SU-DHL-6 (cell line): ENCODE results near the gene CELSR1.

Experiments used
- H2AFZ ChIP-seq: fragments of 200-600 bp; sonication (generic); 2 replicates; pipeline ENCODE4 v1.6.1; 2014; ENCODE audit warnings: low read depth, mild to moderate bottlenecking, moderate library complexity, mixed read lengths, antibody characterized with exemption, low read length; ENCODE audit not compliant: severe bottlenecking
- H3F3A ChIP-seq: fragments of 200-600 bp; shearing (Covaris generic); 2 replicates; pipeline ENCODE4 v1.6.0; 2016; ENCODE audit warnings: antibody characterized with exemption, mild to moderate bottlenecking; ENCODE audit not compliant: insufficient read depth
- H3K27ac ChIP-seq: fragments of 200-600 bp; sonication (generic); 2 replicates; pipeline ENCODE4 v1.5.1; 2016; ENCODE audit warnings: low read depth, mild to moderate bottlenecking, low read length, moderate library complexity, mixed read lengths
- H3K27me3 ChIP-seq: fragments of 200-600 bp; sonication (generic), shearing (Covaris generic); 2 replicates; pipeline ENCODE4 v1.6.0; 2014; ENCODE audit warnings: mild to moderate bottlenecking, low read length
- H3K36me3 ChIP-seq: fragments of 200-600 bp; sonication (generic); 2 replicates; pipeline ENCODE4 v1.6.1; 2014; ENCODE audit warnings: mild to moderate bottlenecking, low read length, mixed read lengths
- H3K4me2 ChIP-seq: fragments of 300-600, 200-600 bp; shearing (Covaris generic), sonication (generic); 2 replicates; pipeline ENCODE4 v1.6.0; 2014; ENCODE audit warnings: low read length, low read depth, mild to moderate bottlenecking; ENCODE audit not compliant: poor library complexity, severe bottlenecking
- H3K4me3 ChIP-seq: fragments of 200-600 bp; sonication (generic); 2 replicates; pipeline ENCODE4 v1.5.1; 2014; ENCODE audit warnings: antibody characterized with exemption, low read length, mild to moderate bottlenecking, mixed read lengths; ENCODE audit not compliant: insufficient read depth, poor library complexity, severe bottlenecking
- H3K79me2 ChIP-seq: fragments of 200-600 bp; sonication (generic); 2 replicates; pipeline ENCODE4 v1.6.1; 2014; ENCODE audit warnings: mild to moderate bottlenecking, low read length, moderate library complexity; ENCODE audit not compliant: insufficient read depth
- H3K9ac ChIP-seq: fragments of 200-600 bp; sonication (generic); 2 replicates; pipeline ENCODE4 v1.7.0; 2014; ENCODE audit warnings: mild to moderate bottlenecking, low read length
- H3K9me2 ChIP-seq: fragments of 200-600 bp; sonication (generic); replicated peaks from 2 replicates; pipeline ENCODE4 v1.6.1; 2014; ENCODE audit warnings: low read length; ENCODE audit not compliant: insufficient read depth
- H3K9me3 ChIP-seq: fragments of 200-600 bp; sonication (generic); 2 replicates; pipeline ENCODE4 v1.6.1; 2014; ENCODE audit warnings: low read length, mixed read lengths; ENCODE audit not compliant: insufficient read depth
- H4K20me1 ChIP-seq: fragments of 200-600 bp; sonication (generic); 2 replicates; pipeline ENCODE4 v1.6.1; 2014; ENCODE audit warnings: low read depth, mild to moderate bottlenecking, antibody characterized with exemption, low read length, moderate library complexity, mixed read lengths
- EZH2phosphoT487 ChIP-seq: fragments of 200-600 bp; sonication (generic), shearing (Covaris generic); conservative IDR thresholded peaks from 2 replicates; pipeline ENCODE4 v1.6.1; 2018; ENCODE audit warnings: mild to moderate bottlenecking, antibody characterized with exemption, low read length, moderate library complexity, mixed read lengths
- TF ChIP-seq, protein P1 (sequence below): fragments of 200-600 bp; sonication (generic); IDR thresholded peaks from one replicate; pipeline ENCODE4 v1.5.1; 2017; ENCODE audit warnings: antibody characterized with exemption, mild to moderate bottlenecking, low read length, moderate library complexity; ENCODE audit not compliant: insufficient read depth, poor library complexity, severe bottlenecking

The CELSR1 gene

DNA sequence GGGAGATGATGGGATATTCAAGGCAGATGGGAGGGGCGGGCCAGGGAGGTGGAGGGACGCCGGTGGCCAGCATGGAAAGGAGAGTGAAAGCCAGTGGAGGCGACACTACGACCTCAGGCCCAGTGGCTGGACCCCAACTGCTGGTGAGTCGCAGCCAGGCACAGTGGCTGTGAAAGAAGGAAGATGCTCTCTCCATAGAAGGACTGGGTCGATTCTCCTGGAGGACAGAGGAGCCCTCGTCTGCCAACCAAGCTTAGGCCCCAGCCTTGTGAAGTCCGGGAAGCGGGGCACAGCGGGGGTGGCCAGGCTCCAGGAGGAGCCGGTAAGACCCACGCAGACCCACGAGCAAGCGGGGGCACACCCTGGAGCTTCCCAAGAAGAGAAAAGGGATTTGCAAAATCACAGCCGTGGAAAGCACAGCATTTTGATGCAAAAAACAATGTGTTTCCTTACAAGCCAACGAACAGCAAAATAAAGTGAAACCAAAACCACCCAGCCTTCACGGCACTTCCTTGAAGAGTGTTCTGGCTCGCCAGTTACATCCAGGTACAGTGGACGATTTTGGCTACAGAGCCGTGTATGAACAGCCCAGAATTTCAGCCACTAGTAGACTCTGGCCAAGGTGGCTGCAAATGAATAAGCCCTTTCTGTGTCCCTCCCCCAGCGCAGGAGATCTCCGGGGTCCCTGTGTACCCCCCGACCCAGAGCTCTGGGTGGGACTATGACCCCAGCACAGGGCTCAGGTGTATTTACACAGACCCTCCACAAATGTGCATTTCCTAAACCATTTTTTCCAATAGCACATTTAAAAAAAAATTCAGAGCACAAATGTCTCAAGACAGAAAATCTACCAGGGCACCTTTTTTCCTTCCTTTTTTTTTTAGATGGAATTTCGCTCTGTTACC is 105.0 kb downstream of the CELSR1 start:
- Histone ChIP-seq H3K4me3 (peak overlapping the region; percentile 51), H3K9me2 (no peaks in the 10 kb centered on the region), H3K36me3 (no peaks in the 10 kb centered on the region), H3F3A (peaks cover 5% of the 10 kb centered on the region; the same call in 1 of the 2 replicates), H4K20me1 (no peaks in the 10 kb centered on the region), H3K9ac (peak overlapping the region; percentile 51), H3K79me2 (no peaks in the 10 kb centered on the region), H3K27me3 (no peaks in the 10 kb centered on the region), H3K9me3 (no peaks in the 10 kb centered on the region), H3K27ac (peak overlapping the region; percentile 64), H2AFZ (peak overlapping the region; percentile 82), H3K4me2 (peak overlapping the region; percentile 95)
- no peak for TF ChIP-seq EZH2phosphoT487

DNA sequence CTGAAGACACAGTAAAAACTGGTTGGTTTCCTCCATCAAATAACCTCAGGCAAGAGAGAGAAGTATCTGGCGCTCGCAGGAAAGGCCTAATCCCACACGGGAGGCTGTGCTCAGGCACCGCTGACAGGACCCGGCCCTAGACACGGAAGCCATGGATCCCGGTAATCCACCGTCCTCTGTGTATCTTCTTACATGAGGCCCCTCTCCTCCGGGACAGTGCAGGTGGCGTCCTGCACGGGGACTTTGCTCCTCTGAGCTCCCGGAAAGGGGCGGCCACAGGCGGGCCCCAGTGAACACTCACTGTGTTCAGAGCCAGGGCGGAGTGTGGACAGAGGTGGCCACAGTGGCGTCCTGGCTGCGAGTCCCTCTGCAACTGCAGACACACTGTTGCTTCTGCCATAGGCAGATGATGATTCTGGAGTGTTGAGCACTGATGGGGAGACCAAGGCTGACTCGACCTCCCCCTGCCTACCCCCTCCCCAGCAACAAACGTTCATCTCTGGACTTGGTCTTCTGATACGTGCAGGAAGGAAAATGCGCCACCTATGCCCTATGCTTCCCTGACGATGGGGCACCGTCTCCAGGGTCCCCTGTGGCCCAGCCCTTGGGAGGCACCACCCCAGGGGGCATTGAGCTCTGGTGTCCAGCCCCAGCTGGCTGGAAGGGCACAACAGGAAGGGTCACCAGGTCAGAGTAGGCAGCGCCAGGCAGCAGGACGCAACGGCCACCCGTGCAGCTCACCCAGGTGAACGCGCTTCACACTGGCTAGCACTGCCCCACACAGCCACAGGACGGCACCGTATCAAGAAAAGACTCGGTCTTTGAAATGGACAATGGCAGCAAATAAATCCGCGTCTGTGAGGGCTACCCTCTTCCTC is 106.2 kb downstream of the CELSR1 start:
- Histone ChIP-seq H3K27me3 (no peaks in the 10 kb centered on the region), H3K79me2 (no peaks in the 10 kb centered on the region), H3K9me2 (no peaks in the 10 kb centered on the region), H3K9ac (no peak overlapping the region), H3K9me3 (no peaks in the 10 kb centered on the region), H3K4me3 (no peak overlapping the region), H3K4me2 (no peak overlapping the region), H4K20me1 (no peaks in the 10 kb centered on the region), H3F3A (peaks cover 5% of the 10 kb centered on the region; the same call in 1 of the 2 replicates), H3K27ac (no peak overlapping the region), H2AFZ (no peak overlapping the region), H3K36me3 (no peaks in the 10 kb centered on the region)
- TF ChIP-seq EZH2phosphoT487 = no peak
- TF ChIP-seq, protein P1, sequence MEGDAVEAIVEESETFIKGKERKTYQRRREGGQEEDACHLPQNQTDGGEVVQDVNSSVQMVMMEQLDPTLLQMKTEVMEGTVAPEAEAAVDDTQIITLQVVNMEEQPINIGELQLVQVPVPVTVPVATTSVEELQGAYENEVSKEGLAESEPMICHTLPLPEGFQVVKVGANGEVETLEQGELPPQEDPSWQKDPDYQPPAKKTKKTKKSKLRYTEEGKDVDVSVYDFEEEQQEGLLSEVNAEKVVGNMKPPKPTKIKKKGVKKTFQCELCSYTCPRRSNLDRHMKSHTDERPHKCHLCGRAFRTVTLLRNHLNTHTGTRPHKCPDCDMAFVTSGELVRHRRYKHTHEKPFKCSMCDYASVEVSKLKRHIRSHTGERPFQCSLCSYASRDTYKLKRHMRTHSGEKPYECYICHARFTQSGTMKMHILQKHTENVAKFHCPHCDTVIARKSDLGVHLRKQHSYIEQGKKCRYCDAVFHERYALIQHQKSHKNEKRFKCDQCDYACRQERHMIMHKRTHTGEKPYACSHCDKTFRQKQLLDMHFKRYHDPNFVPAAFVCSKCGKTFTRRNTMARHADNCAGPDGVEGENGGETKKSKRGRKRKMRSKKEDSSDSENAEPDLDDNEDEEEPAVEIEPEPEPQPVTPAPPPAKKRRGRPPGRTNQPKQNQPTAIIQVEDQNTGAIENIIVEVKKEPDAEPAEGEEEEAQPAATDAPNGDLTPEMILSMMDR = no peak

DNA sequence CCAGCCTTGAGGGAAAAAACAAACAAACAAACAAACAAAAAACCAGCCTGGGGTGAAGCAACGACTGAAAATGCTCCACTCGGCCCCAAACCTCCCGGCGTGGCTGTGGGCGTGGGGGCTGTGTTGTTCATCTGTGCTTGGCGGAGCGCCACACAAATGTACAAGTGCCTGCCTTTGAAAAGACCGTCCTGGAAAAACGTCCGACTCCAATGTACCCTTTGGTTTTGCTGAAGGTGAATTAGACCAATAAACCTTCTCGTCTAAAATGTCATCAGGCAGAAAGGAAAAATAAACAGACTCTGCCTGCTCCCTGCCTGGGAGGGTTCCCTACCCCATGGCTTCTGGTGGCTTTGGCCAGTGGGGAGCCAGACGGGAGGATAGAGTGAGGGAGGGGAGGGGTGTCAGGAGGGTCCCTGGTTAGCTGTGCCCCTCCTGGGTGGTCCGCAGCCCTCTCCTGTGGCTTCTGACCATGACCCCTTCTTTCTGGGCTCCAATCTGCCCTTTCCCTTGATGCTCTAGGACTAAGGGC is 108.0 kb downstream of the CELSR1 start:
- H3K27me3 ChIP-seq = no peaks in the 10 kb centered on the region
- no peak overlapping the region for H3K27ac ChIP-seq
- no peaks in the 10 kb centered on the region for H3K9me2 ChIP-seq
- no peak for TF ChIP-seq EZH2phosphoT487
- TF ChIP-seq, protein P1 = no peak
- no peaks in the 10 kb centered on the region for H3K79me2 ChIP-seq
- H3K9ac ChIP-seq = no peak overlapping the region
- peaks cover 5% of the 10 kb centered on the region; the same call in 1 of the 2 replicates for H3F3A ChIP-seq
- no peak overlapping the region for H3K4me3 ChIP-seq
- no peak overlapping the region for H2AFZ ChIP-seq
- no peaks in the 10 kb centered on the region for H3K36me3 ChIP-seq
- H3K9me3 ChIP-seq = no peaks in the 10 kb centered on the region
- no peaks in the 10 kb centered on the region for H4K20me1 ChIP-seq
- H3K4me2 ChIP-seq = no peak overlapping the region
